Effector memory CD4-positive, alpha-beta T cell (primary cell): ENCODE results near the gene HINT1.
A peak's percentile ranks its signal among the peaks of the same experiment; 100 is the strongest.

Experiments
- DNase-seq, 3 donors: peaks; one replicate each; pipeline ENCODE4 v3.0.0-alpha.2; 2020
- H3K27ac ChIP-seq: 2 replicates; pipeline ENCODE4 v1.7.0; 2013; ENCODE audit warnings: mild to moderate bottlenecking, low read length, moderate library complexity; ENCODE audit not compliant: insufficient read depth, poor library complexity, severe bottlenecking
- H3K27me3 ChIP-seq: replicated peaks from 2 replicates; pipeline ENCODE4 v1.7.0; 2013; ENCODE audit warnings: mild to moderate bottlenecking, low read length; ENCODE audit not compliant: insufficient read depth, control insufficient read depth, poor library complexity, severe bottlenecking
- H3K36me3 ChIP-seq: 2 replicates; pipeline ENCODE4 v1.7.0; 2013; ENCODE audit warnings: mild to moderate bottlenecking, low read length, moderate library complexity; ENCODE audit not compliant: control insufficient read depth, insufficient read depth
- H3K4me1 ChIP-seq: 2 replicates; pipeline ENCODE4 v1.7.0; 2013; ENCODE audit warnings: low read length, mild to moderate bottlenecking; ENCODE audit not compliant: control insufficient read depth, insufficient read depth, poor library complexity, severe bottlenecking
- H3K4me3 ChIP-seq: 2 replicates; pipeline ENCODE4 v1.7.0; 2013; ENCODE audit warnings: low read length, low read depth, mild to moderate bottlenecking; ENCODE audit not compliant: insufficient read depth, poor library complexity, severe bottlenecking
- H3K9me3 ChIP-seq: 2 replicates; pipeline ENCODE4 v1.7.0; 2013; ENCODE audit warnings: mild to moderate bottlenecking, low read length, moderate library complexity; ENCODE audit not compliant: control insufficient read depth

Gene HINT1

DNA sequence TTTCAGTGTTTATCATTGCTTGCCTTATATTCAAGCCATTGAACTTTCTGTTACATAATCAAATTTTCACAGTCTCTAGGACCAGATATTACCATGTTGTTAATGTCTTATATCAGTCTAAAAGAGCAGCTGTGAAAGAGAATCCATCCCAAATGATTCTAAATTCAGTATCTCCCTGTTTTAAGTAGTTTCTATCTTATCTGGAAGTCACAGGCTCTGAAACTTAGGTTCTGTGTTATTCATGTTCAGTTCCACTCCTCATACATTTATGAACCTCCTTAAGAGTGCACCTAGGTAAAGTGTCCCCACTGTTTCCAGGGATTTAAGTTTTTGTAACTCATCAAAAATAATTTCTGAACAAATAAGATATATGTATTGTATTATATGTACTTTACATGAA, 15.4 kb upstream of the HINT1 start:
- no peak for DNase-seq
- no peak overlapping the region for H3K4me3 ChIP-seq
- no peaks in the 10 kb centered on the region for H3K4me1 ChIP-seq
- H3K27me3 ChIP-seq: no peaks in the 10 kb centered on the region
- no peaks in the 10 kb centered on the region for H3K9me3 ChIP-seq
- no peak overlapping the region for H3K27ac ChIP-seq
- no peaks in the 10 kb centered on the region for H3K36me3 ChIP-seq

DNA sequence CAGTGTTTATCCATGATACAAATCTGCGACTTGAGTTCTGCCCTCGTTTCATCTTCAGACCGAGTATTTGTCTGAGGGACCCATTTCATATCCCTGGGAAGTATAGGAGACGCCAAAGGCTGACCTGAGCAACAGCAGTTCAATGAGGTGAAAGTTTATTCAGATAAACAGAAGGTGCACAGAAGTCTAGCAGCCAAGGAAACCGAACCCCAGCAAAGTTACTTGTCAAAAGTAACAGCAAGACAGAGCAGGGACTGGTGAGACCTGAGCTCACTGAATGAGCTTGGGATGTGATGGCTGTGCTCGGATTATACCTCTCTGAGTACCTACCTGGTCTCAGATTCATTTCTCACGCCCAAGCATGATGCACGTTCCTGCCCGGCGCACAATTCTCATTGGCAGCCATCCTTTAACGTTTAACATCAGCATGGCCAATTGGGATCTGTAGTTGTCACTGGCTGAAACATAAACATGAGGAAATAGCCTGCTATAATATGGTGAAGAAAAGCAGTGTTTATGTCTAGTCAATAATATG, 6.3 kb upstream of the HINT1 start:
- H3K27ac ChIP-seq: peak overlapping the region; percentile 71
- H3K4me1 ChIP-seq: no peaks in the 10 kb centered on the region
- DNase-seq: peak in 1 of 3 donors; percentile 13
- peak overlapping the region; percentile 63 for H3K4me3 ChIP-seq
- H3K9me3 ChIP-seq: no peaks in the 10 kb centered on the region
- no peaks in the 10 kb centered on the region for H3K27me3 ChIP-seq
- H3K36me3 ChIP-seq: no peaks in the 10 kb centered on the region

DNA sequence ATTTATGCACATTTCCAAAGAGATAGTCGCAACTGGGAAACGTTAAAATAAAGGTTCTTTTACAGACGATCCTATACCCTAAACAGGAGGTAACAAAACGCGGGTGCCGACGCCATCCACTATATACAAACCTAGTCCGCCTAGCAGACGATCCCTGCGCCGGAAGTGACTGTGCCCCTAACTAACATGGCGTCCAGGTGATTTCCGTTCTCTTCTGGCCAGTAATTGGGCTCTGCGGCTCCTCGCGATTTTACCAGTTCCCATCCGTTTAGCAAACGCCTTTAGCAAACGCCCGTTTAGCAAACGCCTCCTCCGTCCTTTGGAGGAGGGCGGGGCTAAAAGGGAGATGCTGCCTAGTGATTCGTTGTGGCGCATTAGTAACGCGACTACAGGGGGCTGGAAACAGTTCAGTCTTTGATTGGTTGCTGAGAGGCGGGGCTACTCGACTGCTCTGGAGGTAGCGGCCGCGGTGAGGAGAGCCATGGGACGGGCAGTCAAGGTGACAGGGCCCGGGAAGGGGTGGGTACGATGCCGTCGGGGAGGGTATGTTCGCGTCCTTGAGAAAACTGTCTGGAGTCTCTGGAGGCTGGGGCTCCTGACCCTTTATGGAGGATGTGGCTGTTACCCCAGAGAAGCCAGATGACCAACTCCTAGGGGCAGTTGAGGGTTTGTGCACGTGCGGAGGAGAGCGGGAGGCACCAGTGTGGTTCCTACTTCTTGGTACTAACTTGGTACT, 5.7 kb upstream of the HINT1 start, which contains the start of gene LYRM7:
Gene LYRM7 (plus strand): TSS at position 405 of the 736 bp plus-strand sequence. CDS start 77 bp downstream, at position 482.
- Histone ChIP-seq H3K4me3 (peak within 1 kb of the TSS; percentile 63), H3K9me3 (no peaks in the 10 kb centered on the region), H3K27me3 (no peaks in the 10 kb centered on the region), H3K4me1 (no peaks in the 10 kb centered on the region), H3K36me3 (no peaks in the 10 kb centered on the region), H3K27ac (peak within 1 kb of the TSS; percentile 71)
- peak; percentile 93 to 96 (median 95) for DNase-seq

DNA sequence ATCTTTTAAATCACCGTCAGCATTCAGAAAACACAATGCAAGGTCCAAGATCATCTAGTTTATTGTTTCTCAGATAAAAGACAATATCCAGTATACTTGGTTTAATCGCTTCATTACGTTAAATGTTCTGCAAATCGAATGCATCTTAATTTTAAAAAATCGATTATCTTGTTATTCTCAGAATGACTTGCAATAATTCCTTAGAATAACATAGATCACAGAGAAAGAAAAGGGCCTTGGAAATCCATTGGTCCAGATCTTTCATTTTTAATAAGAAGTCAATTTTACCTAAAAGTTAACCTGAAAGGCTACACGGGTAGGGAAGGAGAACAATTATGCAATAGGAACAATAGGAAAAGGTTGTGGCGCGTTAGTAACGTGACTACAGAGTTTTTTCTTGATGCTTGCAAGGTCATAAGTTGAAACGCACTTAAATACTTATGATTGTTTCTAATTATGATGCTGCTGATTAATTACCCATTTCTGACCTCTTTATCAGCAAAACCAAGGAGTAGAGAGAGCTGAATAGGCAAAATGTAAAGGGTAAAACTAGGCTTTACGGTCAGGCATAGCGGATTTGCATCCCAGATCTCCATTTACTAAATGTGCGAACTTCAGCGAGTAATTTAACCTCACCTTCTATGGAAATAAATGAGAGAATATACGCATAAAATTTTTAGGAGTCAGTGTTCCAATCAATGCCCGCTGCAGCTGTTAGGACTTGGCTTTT, 4.9 kb upstream of the HINT1 start:
- H3K36me3 ChIP-seq: no peaks in the 10 kb centered on the region
- no peaks in the 10 kb centered on the region for H3K27me3 ChIP-seq
- DNase-seq: no peak
- H3K4me3 ChIP-seq: peak overlapping the region; percentile 39
- H3K9me3 ChIP-seq: no peaks in the 10 kb centered on the region
- H3K27ac ChIP-seq: peak overlapping the region; percentile 60
- H3K4me1 ChIP-seq: no peaks in the 10 kb centered on the region

DNA sequence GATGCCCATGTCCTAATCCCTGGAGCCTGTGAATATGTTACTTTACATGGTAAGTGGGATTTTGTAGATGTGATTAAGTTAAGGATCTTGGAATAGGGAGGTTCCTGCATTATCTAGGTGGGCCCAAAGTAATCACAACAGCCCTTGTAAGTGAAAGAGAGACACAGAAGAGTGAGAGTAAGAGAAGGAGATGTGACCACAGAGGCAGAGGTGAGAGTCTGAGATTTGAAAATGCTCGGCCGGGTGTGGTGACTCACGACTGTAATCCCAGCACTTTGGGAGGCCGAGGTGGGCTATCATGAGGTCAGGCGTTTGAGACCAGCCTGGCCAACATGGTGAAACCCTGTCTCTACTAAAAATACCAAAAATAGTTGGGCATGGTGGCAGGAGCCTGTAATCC, 2.6 kb upstream of the HINT1 start:
- no peak for DNase-seq
- Histone ChIP-seq H3K9me3 (no peaks in the 10 kb centered on the region), H3K27ac (no peak overlapping the region), H3K27me3 (no peaks in the 10 kb centered on the region), H3K4me3 (no peak overlapping the region), H3K36me3 (no peaks in the 10 kb centered on the region), H3K4me1 (peaks cover 5% of the 10 kb centered on the region)

DNA sequence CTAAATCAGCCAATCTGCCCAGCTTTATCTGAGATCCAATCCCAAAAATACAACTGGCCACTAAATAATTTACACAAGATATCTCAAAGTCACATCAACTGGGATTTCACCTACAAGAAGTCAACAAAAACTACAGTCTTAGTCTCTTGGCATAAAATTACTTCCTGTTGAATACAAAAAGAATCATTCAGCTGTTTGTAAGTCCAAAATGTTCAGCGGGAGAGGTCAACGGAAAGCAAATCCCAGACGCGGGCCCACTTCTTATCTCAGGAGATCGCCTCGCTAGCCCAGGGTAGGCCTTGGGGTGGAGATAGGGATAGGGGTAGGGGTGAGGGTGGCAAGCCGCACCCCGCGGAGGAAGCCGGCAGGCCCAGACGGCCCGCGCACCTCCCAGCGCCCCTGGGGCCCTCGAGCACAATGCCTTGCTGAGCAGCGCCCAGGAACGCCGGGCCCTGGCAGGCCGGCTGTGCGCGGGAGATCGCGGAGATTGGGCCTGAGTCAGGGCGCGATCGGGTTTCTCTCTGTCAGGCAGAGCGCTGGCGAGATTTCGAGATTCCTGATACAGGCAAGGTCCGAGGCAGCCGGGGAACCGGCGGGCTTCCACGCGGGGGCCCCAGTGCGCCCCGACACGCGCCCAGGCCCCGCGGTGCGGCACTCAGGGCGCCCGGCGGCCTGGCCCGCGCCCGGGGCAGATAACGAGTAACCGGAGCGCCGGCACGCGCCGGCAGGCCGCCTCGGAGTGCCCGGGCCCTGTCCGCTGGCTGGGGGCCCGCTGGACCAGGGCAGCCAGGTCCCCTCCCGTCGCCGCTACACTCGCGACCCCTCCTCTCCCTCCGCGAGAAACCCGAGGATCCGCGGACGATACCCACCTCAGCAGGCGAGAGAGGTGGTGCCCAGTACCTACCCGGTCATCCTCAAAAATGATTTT, 601 bp downstream of the HINT1 start:
- peak; percentile 48 to 51 (median 48) for DNase-seq
- H3K27ac ChIP-seq: peak overlapping the region; percentile 97
- H3K36me3 ChIP-seq: peaks cover 28% of the 10 kb centered on the region
- no peaks in the 10 kb centered on the region for H3K27me3 ChIP-seq
- H3K4me3 ChIP-seq: peak overlapping the region; percentile 92
- H3K9me3 ChIP-seq: no peaks in the 10 kb centered on the region
- peaks cover 5% of the 10 kb centered on the region for H3K4me1 ChIP-seq

DNA sequence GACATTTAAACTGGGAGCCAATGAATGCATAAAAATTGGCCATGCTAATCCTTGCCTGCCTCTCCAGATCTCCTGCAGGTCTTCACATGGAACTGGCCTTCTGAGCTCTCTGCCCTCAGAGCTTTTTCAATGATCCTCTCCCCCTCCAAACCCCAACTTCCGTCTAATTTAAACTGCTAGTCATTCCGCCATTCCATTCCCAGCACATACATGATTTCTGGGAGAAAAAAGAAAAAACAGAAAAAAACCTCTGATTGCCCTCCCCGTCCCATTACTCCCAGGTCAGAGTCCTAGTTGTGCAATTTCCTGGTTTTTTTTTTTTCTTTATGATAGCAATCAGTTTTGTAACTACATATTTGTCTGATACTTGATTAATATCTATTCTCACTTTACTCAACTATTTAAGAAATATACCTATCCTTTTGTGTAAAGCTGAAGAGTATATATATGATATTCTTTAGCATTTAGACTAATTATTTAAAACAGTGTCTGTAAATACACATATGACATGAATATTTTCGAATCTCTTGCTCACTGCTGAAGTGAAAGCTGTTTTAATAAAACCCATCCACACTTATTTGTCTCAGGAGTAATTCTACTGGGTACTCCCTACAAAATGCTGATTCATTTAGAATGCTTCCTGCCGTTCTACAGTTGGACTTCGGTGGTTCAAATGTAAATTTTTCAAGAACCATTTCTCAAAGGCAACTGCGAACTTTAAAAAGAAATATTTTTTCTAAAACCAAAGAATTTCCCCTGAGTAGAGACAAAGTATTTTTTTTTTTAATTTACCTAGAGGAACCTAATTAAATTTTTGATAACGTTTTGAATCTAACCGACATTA, 1.6 kb downstream of the HINT1 start:
- Histone ChIP-seq H3K27me3 (no peaks in the 10 kb centered on the region), H3K9me3 (no peaks in the 10 kb centered on the region), H3K4me1 (peaks cover 5% of the 10 kb centered on the region), H3K4me3 (peak overlapping the region; percentile 92), H3K36me3 (peaks cover 31% of the 10 kb centered on the region), H3K27ac (peak overlapping the region; percentile 97)
- DNase-seq: no peak

DNA sequence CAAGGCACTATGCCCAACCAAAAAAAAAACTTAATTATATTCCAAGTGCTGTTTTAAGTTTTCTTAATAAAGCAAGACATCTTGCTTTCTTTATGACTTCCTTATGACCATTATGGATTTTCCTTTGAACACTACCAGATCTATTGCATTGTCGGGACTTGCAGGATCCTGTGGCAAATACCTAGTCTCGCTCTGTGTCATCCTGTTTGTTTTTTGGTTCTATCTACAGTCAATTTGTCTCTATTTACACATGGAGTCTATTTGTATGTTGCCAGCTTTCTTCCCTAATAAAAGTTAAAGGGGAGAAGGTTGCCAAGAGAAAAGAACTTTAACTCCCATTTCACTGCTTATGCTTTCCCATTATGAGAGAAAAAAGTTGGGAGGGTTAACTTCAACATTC, 4.9 kb downstream of the HINT1 start:
- no peak overlapping the region for H3K4me3 ChIP-seq
- no peaks in the 10 kb centered on the region for H3K27me3 ChIP-seq
- H3K4me1 ChIP-seq: peaks cover 5% of the 10 kb centered on the region
- no peaks in the 10 kb centered on the region for H3K9me3 ChIP-seq
- H3K27ac ChIP-seq: no peak overlapping the region
- peaks cover 38% of the 10 kb centered on the region for H3K36me3 ChIP-seq
- DNase-seq: no peak

DNA sequence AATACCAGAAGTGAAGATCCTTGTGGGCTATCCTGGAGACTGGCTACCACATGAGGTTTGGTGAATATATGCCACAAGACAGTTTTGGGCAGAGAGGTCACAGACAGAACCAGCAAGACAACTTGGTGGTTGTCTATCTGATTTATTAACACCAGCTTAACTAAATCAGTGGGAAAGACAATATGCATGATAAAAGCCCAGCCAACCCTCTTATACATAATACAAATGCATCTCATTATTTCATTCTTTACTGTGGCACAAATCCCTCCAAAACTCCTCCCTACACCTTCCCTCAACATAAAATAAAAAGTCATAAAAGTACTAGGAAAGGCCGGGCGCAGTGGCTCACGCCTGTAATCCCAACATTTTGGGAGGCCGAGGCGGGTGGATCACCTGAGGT, 8.1 kb downstream of the HINT1 start:
- H3K9me3 ChIP-seq: no peaks in the 10 kb centered on the region
- H3K4me1 ChIP-seq: no peaks in the 10 kb centered on the region
- H3K4me3 ChIP-seq: no peak overlapping the region
- no peak for DNase-seq
- peaks cover 32% of the 10 kb centered on the region for H3K36me3 ChIP-seq
- no peak overlapping the region for H3K27ac ChIP-seq
- H3K27me3 ChIP-seq: no peaks in the 10 kb centered on the region
